Islet of Langerhans (tissue), 1 donor: ENCODE measurements around the gene DHDH.
"Not testable (repeated sequence)": the region's sequence is repeated elsewhere in the genome, so short reads cannot be mapped to it uniquely, and the experiment has no call there.

ENCODE experiments used
- FAIRE-seq: peaks from one replicate; lab custom pipeline; 2011; peaks lifted over from hg19 to GRCh38; lab: Jason Lieb, UNC

DHDH gene

DNA sequence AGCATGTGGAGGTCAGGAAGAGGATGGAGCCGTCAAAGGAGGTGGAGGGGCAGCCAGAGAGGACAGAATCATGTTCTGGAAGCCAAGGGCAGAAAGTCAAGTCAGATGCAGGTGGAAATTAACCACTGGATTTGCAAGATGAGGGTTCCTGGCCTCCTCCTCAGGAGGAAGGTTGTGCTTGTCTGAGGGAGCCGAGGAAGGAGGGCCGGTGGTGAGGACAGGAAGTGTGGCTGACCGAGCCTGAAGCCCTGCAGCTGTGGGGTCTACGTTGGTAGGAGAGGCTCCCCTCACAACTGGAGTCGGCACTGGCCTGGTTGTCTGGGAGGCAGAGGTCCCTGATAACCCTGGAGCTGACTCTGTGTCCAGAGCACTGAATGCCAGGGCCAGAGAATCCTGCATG, 15.4 kb upstream of the DHDH start:
- FAIRE-seq: no peak

DNA sequence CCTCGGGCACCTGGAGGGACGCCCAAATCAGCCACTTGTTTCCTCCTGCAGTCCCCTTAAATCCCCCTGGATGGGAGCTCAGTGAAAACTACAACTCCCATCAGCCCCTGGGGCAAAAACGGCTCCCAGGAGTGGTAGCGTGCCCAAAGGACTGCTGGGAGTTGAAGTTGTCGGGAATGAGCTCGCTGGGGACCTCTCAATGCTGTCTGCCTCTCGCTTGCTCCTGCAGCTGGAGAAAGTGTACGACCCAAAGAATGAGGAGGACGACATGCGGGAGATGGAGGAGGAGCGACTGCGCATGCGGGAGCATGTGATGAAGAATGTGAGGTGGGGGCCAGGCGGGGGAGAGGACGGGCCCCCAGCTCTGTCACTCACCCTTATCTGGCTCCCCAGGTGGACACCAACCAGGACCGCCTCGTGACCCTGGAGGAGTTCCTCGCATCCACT, 14.7 kb upstream of the DHDH start:
- FAIRE-seq: no peak

DNA sequence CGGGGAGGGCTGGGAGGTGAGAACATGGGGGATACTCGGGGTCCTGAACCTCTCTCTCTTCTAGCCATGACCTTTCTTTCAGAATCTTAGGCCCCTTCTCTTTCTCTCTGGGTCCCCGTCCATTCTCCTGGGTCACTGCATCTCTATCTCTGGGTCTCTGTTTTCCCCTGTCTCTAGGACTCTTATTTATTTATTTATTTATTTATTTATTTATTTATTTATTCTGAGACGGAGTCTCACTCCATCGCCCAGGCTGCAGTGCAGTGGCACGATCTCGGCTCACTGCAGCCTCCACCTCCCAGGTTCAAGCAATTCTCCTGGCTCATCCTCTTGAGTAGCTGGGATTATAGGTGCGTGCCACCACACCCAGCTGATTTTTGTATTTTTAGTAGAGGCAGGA, 14.2 kb upstream of the DHDH start:
- not testable (repeated sequence) for FAIRE-seq

DNA sequence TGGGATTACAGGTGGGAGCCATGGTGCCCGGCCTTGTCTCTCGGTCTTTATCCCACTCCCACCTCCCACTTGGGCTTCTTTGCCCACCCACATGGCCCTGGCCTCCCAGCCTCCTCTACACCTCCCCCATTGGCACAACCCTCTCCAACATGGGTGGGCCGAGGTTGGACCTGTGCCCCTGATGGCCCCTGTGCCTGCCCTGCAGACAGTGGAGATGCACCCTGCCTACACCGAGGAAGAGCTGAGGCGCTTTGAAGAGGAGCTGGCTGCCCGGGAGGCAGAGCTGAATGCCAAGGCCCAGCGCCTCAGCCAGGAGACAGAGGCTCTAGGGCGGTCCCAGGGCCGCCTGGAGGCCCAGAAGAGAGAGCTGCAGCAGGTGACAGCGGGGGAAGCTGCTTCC, 12.6 kb upstream of the DHDH start:
- FAIRE-seq: no peak

- FAIRE-seq: no peak
Observed at GRCh38 chr19:48921721-48922500, 11.6 kb upstream of the DHDH start.

GRCh38 chr19:48922548-48923490, 10.7 kb upstream of the DHDH start:
- no peak for FAIRE-seq

DNA sequence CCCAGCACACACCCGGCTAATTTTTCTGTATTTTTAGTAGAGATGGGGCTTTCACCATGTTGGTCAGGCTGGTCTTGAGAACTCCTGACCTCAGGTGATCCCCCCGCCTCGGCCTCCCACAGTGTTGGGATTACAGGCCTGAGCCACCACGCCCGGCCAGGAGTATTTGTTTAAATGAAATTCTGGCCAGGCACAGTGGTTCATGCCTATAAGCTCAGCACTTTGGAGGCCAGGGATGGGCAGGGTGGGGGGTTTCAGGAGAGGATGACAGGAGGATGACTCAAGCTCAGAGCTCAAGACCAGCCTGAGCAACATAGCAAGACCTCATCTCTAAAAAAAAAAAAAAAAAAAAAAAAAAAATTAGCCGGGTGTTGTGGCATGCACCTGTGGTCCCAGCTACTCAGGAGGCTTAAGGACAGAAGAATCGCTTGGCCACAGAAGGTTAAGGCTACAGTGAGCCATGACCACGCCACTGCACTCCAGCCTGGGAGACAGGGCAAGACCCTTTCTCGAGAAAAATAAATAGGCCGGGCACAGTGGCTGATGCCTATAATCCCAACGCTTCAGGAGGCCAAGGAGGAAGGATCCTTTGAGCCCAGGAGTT, 8.2 kb upstream of the DHDH start:
- no peak for FAIRE-seq

DNA sequence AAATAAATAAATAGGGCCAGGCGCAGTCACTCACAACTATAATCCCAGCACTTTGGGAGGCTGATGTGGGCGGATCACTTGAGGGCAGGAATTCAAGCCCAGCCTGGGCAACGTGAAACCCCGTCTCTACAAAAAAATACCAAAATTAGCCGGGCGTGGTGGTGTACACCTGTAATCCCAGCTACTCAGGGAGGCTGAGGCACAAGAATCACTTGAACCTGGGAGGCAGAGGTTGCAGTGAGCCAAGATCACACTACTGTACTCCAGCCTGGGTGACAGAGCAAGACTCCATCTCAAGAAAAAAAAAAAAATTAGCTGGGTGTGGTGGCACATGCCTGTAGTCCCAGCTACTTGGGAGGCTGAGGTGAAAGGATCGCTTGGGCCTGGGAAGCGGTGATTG, 7.6 kb upstream of the DHDH start:
- not testable (repeated sequence) for FAIRE-seq

- FAIRE-seq: no peak
Observed at GRCh38 chr19:48926909-48927308, 6.6 kb upstream of the DHDH start.

DNA sequence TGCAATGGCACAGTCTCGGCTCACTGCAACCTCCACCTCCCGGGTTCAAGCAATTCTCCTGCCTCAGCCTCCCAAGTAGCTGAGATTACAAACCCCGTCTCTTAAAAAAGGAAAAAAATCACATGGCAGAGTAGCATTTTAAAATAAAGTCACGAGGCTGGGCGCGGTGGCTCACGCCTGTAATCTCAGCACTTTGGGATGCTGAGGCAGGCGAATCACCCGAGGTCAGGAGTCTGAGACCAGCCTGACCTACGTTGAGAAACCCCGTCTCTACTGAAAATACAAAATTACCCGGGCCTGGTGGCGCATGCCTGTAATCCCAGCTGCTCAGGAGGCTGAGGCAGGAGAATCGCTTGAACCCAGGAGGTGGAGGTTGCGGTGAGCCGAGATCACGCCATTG, 5.8 kb upstream of the DHDH start:
- not testable (repeated sequence) for FAIRE-seq

GRCh38 chr19:48928164-48929025, 5.1 kb upstream of the DHDH start:
- FAIRE-seq: no peak

DNA sequence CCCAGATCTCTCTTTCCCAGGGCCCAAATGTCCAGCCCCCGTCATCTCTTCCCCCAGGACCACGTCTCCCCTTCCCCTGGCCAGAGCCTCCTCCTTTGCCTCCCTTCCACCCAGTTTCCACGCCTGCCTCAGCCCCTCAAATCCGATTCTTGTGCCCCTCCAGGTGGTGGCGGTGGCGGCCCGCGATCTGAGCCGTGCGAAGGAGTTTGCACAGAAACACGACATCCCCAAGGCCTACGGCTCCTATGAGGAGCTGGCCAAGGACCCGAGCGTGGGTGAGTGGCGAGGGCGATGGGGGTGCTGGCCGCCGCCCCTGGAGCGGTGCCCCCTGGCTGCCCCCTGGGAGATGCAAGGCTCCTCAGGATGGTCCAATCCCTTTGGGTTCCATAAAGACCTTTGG, 1.3 kb downstream of the DHDH start:
- no peak for FAIRE-seq

DNA sequence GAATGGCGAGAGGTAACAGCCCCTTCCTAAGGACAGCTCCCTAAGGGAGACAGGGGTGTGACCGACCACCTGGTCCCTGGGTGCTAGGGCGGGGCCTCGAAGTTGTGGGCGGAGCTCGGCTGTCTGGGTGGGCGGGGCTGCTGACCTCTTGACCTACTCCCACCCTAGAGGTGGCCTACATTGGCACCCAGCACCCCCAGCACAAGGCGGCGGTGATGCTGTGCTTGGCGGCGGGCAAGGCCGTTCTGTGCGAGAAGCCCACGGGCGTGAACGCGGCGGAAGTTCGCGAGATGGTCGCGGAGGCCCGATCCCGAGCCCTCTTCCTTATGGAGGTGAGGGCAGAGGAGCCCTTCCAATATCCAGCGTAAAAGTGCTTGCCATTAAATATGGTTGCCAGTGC, 2.4 kb downstream of the DHDH start:
- FAIRE-seq: no peak

DNA sequence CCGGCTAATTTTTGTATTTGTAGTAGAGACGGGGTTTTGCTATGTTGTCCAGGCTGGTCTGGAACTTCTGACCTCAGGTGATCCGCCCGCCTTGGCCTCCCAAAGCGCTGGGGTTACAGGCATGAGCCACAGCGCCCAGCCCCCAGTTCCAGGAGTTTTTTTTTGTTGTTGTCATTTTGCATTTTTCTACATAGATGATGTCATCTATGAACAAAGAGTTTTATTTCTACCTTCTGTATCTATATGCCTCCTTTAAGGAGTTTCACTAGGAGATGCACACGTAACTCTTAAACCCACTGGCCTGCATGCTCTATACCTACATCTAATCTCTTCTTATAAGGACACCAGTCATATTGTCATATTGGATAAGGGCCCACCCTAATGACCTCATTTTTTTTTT, 4.8 kb downstream of the DHDH start:
- FAIRE-seq: no peak

GRCh38 chr19:48940902-48941301, 7.4 kb downstream of the DHDH start:
- FAIRE-seq: no peak

DNA sequence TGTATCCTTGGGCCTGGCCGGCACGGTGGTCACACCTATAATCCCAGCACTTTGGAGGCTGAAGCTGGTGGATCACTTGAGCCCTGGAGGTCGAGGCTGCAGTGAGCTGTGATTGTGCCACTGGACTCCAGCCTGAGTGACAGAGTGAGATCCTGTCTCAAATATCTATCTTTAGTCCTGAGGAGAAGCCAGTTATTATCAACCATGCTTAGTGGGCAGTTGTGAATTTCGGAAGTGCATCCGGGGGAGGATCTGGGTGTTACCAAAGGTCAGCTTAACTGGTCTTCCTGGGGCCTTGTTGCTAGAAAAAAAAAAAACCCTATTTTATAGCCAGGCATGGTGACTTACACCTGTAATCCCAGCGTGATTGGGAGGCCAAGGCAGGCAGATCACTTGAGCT, 9.6 kb downstream of the DHDH start:
- FAIRE-seq: no peak

GRCh38 chr19:48945415-48945814, 11.9 kb downstream of the DHDH start:
- no peak for FAIRE-seq

DNA sequence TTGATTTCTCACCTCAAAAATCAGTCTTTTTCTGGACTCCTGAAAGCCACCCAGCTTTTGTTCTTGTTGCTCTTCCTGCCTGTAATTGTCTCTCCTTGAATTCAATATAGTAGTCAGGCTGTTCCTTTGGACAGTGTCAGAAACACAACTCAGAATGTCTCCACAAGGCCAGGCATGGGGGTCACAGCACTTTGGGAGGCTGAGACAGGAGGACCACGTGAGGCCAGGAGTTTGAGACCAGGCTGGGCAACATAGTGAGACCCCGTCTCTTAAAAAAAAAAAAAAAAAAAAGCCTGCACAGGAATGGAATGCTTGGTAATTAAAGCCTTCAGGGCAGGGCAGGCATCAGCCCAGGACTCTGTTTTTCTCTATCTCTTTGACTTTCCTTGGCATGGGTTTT, 12.3 kb downstream of the DHDH start:
- no peak for FAIRE-seq

DNA sequence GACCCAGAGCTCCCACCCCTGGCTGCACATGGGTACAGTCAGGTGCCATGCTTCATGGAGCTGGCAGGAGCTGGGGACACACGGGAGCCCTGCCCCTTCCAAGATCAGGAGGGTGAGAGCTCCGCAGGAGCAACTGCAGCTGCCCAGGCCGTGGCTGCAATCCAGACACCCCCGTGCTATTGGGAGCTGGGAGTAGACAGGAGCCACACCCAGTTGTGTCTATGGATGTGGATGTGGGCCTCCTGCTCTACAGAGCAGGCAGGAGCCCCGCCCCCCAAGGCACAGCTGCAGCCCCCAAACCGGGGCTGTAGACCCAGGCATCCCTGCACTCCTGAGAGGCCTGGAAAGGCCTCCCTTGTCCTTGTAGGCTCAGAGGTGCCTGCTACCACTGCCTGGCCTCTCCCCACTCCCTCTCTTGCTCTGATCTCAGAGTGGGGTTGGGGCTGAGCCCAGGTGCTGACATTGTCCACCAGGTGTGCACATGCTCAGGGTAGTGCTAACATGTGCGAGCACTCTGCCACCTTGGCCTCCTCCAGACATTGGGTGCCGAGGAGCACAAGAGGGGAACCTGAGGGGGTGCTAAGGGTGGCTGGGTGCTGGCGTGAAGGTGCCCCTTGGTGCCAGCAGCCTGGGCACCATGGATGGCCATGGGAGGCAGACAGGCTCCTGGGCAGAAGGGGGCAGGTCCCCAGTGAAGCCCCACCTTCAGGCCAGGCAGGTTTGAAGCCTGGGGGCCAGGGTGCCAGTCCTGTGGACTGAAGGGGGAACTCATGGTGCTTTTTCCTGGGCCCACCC, 13.2 kb downstream of the DHDH start:
- FAIRE-seq: no peak

- FAIRE-seq: no peak
Observed at GRCh38 chr19:48947258-48947542, 13.7 kb downstream of the DHDH start.

DNA sequence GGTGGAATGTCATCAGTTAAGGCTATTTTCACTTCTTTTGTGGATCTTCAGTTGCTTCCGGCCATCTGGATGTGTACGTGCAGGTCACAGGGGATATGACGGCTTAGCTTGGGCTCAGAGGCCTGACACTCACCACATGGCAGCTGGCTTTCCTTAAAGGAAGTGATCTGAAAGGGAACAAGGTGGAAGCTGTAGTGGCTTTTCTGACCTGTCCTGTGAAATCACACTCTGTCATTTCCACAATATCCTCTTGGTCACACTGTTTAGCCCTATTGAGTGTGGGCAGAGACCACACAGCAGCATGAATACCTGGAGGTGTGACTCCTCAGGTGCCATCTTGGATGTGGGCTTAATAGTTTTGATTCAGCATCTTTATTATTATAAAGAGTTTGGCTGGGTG, 16.7 kb downstream of the DHDH start:
- no peak for FAIRE-seq
